HepG2 (cell line): ENCODE data around the gene FIZ1. TPM values are rescaled to one million over a fixed set of nuclear protein-coding genes. Genes with fewer than 3 reads are reported as not detected.

Experiments
- ATM ChIP-seq: fragments of 450-650 bp; IDR thresholded peaks from 2 replicates; pipeline ENCODE4 v1.7.1; 2017; ENCODE audit warnings: mild to moderate bottlenecking, borderline replicate concordance
- CREB1 ChIP-seq, 2 experiments: fragments of 450-650 bp in 1 of 2; IDR thresholded peaks; 2 replicates each; pipeline ENCODE4 v1.6.1; 2016 to 2017; ENCODE audit warnings: control low read depth in 1 of 2, mild to moderate bottlenecking in 1 of 2, missing compliant biosample characterization in 1 of 2, missing genetic modification characterization in 1 of 2
- FOSL1 ChIP-seq: sonication (generic); formaldehyde crosslinking; IDR thresholded peaks from 2 replicates; pipeline ENCODE4 v1.9.0; 2021; ENCODE audit warnings: missing genetic modification reagents, borderline replicate concordance
- FOXO1 ChIP-seq: sonication (generic); formaldehyde crosslinking; IDR thresholded peaks from 2 replicates; pipeline ENCODE4 v1.4.0; 2020; ENCODE audit warnings: missing genetic modification reagents
- GATA4 ChIP-seq: sonication (generic); IDR thresholded peaks from 2 replicates; pipeline ENCODE4 v1.6.1; 2016; ENCODE audit warnings: antibody characterized with exemption, low read depth, borderline replicate concordance
- HNRNPH1 ChIP-seq: fragments of 200-400 bp; formaldehyde crosslinking; optimal IDR thresholded peaks from 2 replicates; pipeline ENCODE3; 2017; ENCODE audit warnings: mild to moderate bottlenecking, low read depth, low read length
- HOXA7 ChIP-seq: sonication (generic); formaldehyde crosslinking; IDR thresholded peaks from 2 replicates; pipeline ENCODE4 v1.8.1; 2022; ENCODE audit warnings: mild to moderate bottlenecking, missing genetic modification reagents, moderate library complexity
- HOXA9 ChIP-seq: sonication (generic); formaldehyde crosslinking; IDR thresholded peaks from 2 replicates; pipeline ENCODE4 v1.8.1; 2022; ENCODE audit warnings: missing genetic modification reagents, mild to moderate bottlenecking, moderate library complexity, borderline replicate concordance
- ISL2 ChIP-seq: sonication (generic); formaldehyde crosslinking; IDR thresholded peaks from 2 replicates; pipeline ENCODE4 v1.5.0; 2020; ENCODE audit warnings: missing genetic modification reagents
- JUN ChIP-seq: sonication (generic); formaldehyde crosslinking; IDR thresholded peaks from 2 replicates; pipeline ENCODE4 v1.4.0; 2020; ENCODE audit warnings: mild to moderate bottlenecking, missing genetic modification reagents
- KDM5B ChIP-seq: sonication (generic); formaldehyde crosslinking; IDR thresholded peaks from 2 replicates; pipeline ENCODE4 v1.4.0; 2020; ENCODE audit warnings: missing genetic modification reagents, mild to moderate bottlenecking, borderline replicate concordance
- KLF11 ChIP-seq: IDR thresholded peaks from 2 replicates; pipeline ENCODE4 v1.6.1; 2016; ENCODE audit warnings: missing compliant biosample characterization
- MZF1 ChIP-seq: sonication (generic); formaldehyde crosslinking; IDR thresholded peaks from 2 replicates; pipeline ENCODE4 v1.8.1; 2023; ENCODE audit warnings: mild to moderate bottlenecking, missing genetic modification reagents, borderline replicate concordance
- NFKBIZ ChIP-seq: IDR thresholded peaks from 2 replicates; pipeline ENCODE4 v1.6.1; 2018; ENCODE audit warnings: missing genetic modification reagents, missing compliant biosample characterization
- POLR2A ChIP-seq, 2 experiments: IDR thresholded peaks; 2 replicates each; pipeline ENCODE4 v1.6.1; 2011; ENCODE audit warnings: low read depth in 2 of 2, low read length in 2 of 2, mild to moderate bottlenecking in 1 of 2, moderate library complexity in 1 of 2; ENCODE audit not compliant: insufficient read depth in 1 of 2
- POLR2AphosphoS5 ChIP-seq: IDR thresholded peaks from 2 replicates; pipeline ENCODE4 v1.6.1; 2012; ENCODE audit warnings: low read depth, low read length
- RAD21 ChIP-seq: fragments of 450-650 bp; formaldehyde crosslinking; IDR thresholded peaks from 2 replicates; pipeline ENCODE4 v1.5.0; 2020; ENCODE audit warnings: mild to moderate bottlenecking
- RELA ChIP-seq: sonication (generic); formaldehyde crosslinking; IDR thresholded peaks from 2 replicates; pipeline ENCODE4 v1.4.0; 2020; ENCODE audit warnings: missing genetic modification reagents
- SKI ChIP-seq: fragments of 450-650 bp; IDR thresholded peaks from one replicate; pipeline ENCODE4 v1.6.1; 2018; ENCODE audit warnings: mild to moderate bottlenecking; ENCODE audit not compliant: partially characterized antibody
- SMARCC2 ChIP-seq: fragments of 450-650 bp; IDR thresholded peaks from 2 replicates; pipeline ENCODE4 v1.6.1; 2017; ENCODE audit warnings: antibody characterized with exemption, mild to moderate bottlenecking
- STAT5B ChIP-seq: sonication (generic); formaldehyde crosslinking; IDR thresholded peaks from 2 replicates; pipeline ENCODE4 v1.4.0; 2020; ENCODE audit warnings: missing genetic modification reagents
- ZNF33B ChIP-seq: sonication (generic); formaldehyde crosslinking; IDR thresholded peaks from 2 replicates; pipeline ENCODE4 v1.5.1; 2020; ENCODE audit warnings: mild to moderate bottlenecking, missing genetic modification reagents
- ZNF383 ChIP-seq: sonication (generic); formaldehyde crosslinking; IDR thresholded peaks from 2 replicates; pipeline ENCODE4 v1.4.0; 2020; ENCODE audit warnings: missing genetic modification reagents, mild to moderate bottlenecking, borderline replicate concordance
- ZNF430 ChIP-seq: sonication (generic); formaldehyde crosslinking; IDR thresholded peaks from 2 replicates; pipeline ENCODE4 v1.9.0; 2021; ENCODE audit warnings: mild to moderate bottlenecking, missing genetic modification reagents
- ZNF562 ChIP-seq: sonication (generic); formaldehyde crosslinking; IDR thresholded peaks from 2 replicates; pipeline ENCODE4 v1.8.0; 2022; ENCODE audit warnings: missing genetic modification reagents, borderline replicate concordance
- ZNF749 ChIP-seq: sonication (generic); formaldehyde crosslinking; IDR thresholded peaks from 2 replicates; pipeline ENCODE4 v1.8.0; 2022; ENCODE audit warnings: mild to moderate bottlenecking, missing genetic modification reagents, moderate library complexity, borderline replicate concordance
- ZNF766 ChIP-seq: sonication (generic); formaldehyde crosslinking; IDR thresholded peaks from 2 replicates; pipeline ENCODE4 v1.5.0; 2020; ENCODE audit warnings: missing genetic modification reagents, borderline replicate concordance
- ZNF782 ChIP-seq: sonication (generic); formaldehyde crosslinking; IDR thresholded peaks from 2 replicates; pipeline ENCODE4 v1.4.0; 2020; ENCODE audit warnings: missing genetic modification reagents, mild to moderate bottlenecking, borderline replicate concordance
- polyA plus RNA-seq, 8 experiments: library from polyadenylated mRNA; depleted of rRNA in 3 of 8; stranded (reverse) in 7 of 8; unstranded in 1 of 8; fragments of >200 nt; fragmentation: Illumina TruSeq in 4 of 8; extraction: Trizol in 4 of 8; gene quantifications; 2 replicates each; pipeline versions ENCODE4 v1.2.1 to v1.2.3, GENCODE V29; 2011 to 2016; ENCODE audit warnings: low read depth in 4 of 8, missing spikeins in 1 of 8, mixed read lengths in 1 of 8; ENCODE audit not compliant: insufficient read depth in 1 of 8
- total RNA-seq, 5 experiments: library from RNA; depleted of rRNA; stranded (reverse); fragments of >200 nt; fragmentation: Illumina TruSeq; extraction: Trizol; gene quantifications; 2 replicates each; pipeline ENCODE4 v1.2.3, GENCODE V29; 2016; ENCODE audit warnings: low read depth in 1 of 5
- TF ChIP-seq, protein P1 (sequence below): sonication (generic); formaldehyde crosslinking; IDR thresholded peaks from 2 replicates; pipeline ENCODE4 v1.4.0; 2020; ENCODE audit warnings: missing genetic modification reagents, borderline replicate concordance
- TF ChIP-seq, protein P2 (sequence below): sonication (generic); formaldehyde crosslinking; IDR thresholded peaks from 2 replicates; pipeline ENCODE4 v1.8.1; 2023; ENCODE audit warnings: missing genetic modification reagents, inconsistent platforms, borderline replicate concordance

Gene FIZ1
- total and polyA plus RNA-seq, 2 of the 13 experiments (the other 11 are each of a cell fraction or from before 2014, with no cell fraction given), result 3.6 to 5.9 TPM

DNA sequence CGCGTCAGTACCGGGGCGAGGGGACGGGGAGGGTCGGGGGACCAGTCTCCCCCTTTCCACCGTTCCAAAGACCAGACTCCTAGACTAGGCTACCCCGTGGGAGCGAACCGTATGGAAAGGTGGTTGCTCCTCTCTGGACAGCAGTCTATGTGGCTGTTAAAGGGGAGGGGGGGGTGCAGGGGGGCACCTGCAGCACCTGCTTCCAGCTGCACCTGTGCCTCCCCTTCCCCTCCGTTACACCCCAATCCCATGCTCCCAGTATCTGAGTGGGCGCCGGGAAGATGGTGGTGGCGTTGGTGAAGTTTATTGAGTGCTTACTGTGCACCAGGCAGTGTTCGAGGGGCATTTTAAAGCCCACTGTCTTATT lies 1.3 kb upstream of the FIZ1 start (continued):
- no peak for TF ChIP-seq ZNF749 (CRISPR knock-in tag)
- TF ChIP-seq HOXA9, result no peak
- TF ChIP-seq POLR2AphosphoS5, result peak; percentile 45; the same call in 1 of the 2 replicates
- no peak for TF ChIP-seq FOXO1 (CRISPR knock-in tag)
- TF ChIP-seq ZNF766 (CRISPR knock-in tag), result no peak
- TF ChIP-seq ZNF562 (CRISPR knock-in tag), result no peak
- no peak for TF ChIP-seq ZNF33B
- no peak for TF ChIP-seq KDM5B (CRISPR knock-in tag)
- no peak for TF ChIP-seq GATA4
- no peak for TF ChIP-seq NFKBIZ (CRISPR knock-in tag)
- TF ChIP-seq RAD21 (CRISPR knock-in tag), result no peak
- TF ChIP-seq CREB1 (IDR thresholded peaks at IDR 0.05), result no peak
- no peak for TF ChIP-seq CREB1 (CRISPR knock-in tag; IDR thresholded peaks at IDR 0.05)
- TF ChIP-seq SKI, result no peak
- TF ChIP-seq HOXA7 (CRISPR knock-in tag), result no peak
- TF ChIP-seq, protein P1, sequence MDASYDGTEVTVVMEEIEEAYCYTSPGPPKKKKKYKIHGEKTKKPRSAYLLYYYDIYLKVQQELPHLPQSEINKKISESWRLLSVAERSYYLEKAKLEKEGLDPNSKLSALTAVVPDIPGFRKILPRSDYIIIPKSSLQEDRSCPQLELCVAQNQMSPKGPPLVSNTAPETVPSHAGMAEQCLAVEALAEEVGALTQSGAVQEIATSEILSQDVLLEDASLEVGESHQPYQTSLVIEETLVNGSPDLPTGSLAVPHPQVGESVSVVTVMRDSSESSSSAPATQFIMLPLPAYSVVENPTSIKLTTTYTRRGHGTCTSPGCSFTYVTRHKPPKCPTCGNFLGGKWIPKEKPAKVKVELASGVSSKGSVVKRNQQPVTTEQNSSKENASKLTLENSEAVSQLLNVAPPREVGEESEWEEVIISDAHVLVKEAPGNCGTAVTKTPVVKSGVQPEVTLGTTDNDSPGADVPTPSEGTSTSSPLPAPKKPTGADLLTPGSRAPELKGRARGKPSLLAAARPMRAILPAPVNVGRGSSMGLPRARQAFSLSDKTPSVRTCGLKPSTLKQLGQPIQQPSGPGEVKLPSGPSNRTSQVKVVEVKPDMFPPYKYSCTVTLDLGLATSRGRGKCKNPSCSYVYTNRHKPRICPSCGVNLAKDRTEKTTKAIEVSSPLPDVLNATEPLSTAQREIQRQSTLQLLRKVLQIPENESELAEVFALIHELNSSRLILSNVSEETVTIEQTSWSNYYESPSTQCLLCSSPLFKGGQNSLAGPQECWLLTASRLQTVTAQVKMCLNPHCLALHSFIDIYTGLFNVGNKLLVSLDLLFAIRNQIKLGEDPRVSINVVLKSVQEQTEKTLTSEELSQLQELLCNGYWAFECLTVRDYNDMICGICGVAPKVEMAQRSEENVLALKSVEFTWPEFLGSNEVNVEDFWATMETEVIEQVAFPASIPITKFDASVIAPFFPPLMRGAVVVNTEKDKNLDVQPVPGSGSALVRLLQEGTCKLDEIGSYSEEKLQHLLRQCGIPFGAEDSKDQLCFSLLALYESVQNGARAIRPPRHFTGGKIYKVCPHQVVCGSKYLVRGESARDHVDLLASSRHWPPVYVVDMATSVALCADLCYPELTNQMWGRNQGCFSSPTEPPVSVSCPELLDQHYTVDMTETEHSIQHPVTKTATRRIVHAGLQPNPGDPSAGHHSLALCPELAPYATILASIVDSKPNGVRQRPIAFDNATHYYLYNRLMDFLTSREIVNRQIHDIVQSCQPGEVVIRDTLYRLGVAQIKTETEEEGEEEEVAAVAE (CRISPR knock-in tag), result no peak
- TF ChIP-seq ZNF430 (CRISPR knock-in tag), result no peak
- no peak for TF ChIP-seq ZNF782 (CRISPR knock-in tag)
- TF ChIP-seq ZNF383 (CRISPR knock-in tag), result no peak
- TF ChIP-seq SMARCC2, result no peak
- no peak for TF ChIP-seq ISL2 (CRISPR knock-in tag)
- TF ChIP-seq FOSL1 (CRISPR knock-in tag), result no peak
- TF ChIP-seq ATM, result no peak
- TF ChIP-seq, protein P2, sequence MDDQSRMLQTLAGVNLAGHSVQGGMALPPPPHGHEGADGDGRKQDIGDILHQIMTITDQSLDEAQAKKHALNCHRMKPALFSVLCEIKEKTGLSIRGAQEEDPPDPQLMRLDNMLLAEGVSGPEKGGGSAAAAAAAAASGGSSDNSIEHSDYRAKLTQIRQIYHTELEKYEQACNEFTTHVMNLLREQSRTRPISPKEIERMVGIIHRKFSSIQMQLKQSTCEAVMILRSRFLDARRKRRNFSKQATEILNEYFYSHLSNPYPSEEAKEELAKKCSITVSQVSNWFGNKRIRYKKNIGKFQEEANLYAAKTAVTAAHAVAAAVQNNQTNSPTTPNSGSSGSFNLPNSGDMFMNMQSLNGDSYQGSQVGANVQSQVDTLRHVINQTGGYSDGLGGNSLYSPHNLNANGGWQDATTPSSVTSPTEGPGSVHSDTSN, result no peak
- TF ChIP-seq HNRNPH1, result peak; percentile 44
- TF ChIP-seq KLF11 (CRISPR knock-in tag), result 0 out of 2 replicates have a peak, but pooled peaks have one; percentile 3
- TF ChIP-seq POLR2A (IDR thresholded peaks at IDR 0.05; ENCODE audit: insufficient read depth in 1 of 2, low read depth in 2 of 2, low read length in 2 of 2), result peak in 1 of 2 experiments; percentile 56; a peak in 2 of 4 replicates
- TF ChIP-seq RELA (CRISPR knock-in tag), result no peak
- TF ChIP-seq STAT5B (CRISPR knock-in tag), result no peak
- TF ChIP-seq JUN, result no peak
- TF ChIP-seq MZF1 (CRISPR knock-in tag), result no peak
